ENCODE results near the gene EFR3B. TPM values are rescaled to one million over a fixed set of nuclear protein-coding genes. Genes with fewer than 3 reads are reported as not detected.

The EFR3B gene
- total and polyA plus RNA-seq, 2 of the 13 experiments (the other 11 are each of a cell fraction or from before 2014, with no cell fraction given), result 0.42 TPM

DNA sequence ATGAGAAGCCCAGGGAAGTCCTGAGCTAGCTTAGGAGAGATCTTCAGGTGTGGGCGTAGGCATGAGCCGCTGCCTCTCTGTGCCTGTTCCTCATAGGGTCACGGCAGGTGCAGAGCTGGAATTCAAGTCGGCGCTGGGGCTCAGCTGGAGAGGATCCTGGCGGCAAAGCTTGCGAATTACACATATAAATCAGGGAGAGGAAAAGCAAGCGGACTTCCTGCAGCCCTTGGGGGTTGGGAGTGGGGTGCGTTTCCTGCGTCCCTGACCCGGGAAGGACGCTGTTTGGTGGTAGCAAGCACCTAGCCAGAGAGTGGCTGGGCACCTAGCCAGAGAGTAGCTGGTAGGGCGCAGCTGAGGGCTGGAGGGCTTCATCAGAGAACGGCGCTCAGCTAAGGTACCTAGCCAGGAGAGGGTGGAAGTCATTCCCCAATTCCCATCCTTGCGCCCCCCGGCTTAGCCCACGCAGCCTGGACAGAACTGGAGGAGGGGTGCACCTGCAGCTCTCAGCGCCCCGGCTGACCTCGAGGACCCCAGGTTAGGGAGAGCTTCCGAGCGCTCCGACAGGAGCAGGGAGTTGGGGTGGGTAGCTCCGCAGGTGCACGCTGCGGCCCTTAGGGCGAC, 459 bp upstream of the EFR3B start (continued):
- TF ChIP-seq, protein P1, sequence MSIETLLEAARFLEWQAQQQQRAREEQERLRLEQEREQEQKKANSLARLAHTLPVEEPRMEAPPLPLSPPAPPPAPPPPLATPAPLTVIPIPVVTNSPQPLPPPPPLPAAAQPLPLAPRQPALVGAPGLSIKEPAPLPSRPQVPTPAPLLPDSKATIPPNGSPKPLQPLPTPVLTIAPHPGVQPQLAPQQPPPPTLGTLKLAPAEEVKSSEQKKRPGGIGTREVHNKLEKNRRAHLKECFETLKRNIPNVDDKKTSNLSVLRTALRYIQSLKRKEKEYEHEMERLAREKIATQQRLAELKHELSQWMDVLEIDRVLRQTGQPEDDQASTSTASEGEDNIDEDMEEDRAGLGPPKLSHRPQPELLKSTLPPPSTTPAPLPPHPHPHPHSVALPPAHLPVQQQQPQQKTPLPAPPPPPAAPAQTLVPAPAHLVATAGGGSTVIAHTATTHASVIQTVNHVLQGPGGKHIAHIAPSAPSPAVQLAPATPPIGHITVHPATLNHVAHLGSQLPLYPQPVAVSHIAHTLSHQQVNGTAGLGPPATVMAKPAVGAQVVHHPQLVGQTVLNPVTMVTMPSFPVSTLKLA (IDR thresholded peaks at IDR 0.05), result no peak
- no peak for TF ChIP-seq ZNF17 (CRISPR knock-in tag; IDR thresholded peaks at IDR 0.05)
- TF ChIP-seq ZNF441 (CRISPR knock-in tag; IDR thresholded peaks at IDR 0.05; ENCODE audit: borderline replicate concordance), result no peak
- no peak for TF ChIP-seq IKZF1 (IDR thresholded peaks at IDR 0.05)
- TF ChIP-seq, protein P2, sequence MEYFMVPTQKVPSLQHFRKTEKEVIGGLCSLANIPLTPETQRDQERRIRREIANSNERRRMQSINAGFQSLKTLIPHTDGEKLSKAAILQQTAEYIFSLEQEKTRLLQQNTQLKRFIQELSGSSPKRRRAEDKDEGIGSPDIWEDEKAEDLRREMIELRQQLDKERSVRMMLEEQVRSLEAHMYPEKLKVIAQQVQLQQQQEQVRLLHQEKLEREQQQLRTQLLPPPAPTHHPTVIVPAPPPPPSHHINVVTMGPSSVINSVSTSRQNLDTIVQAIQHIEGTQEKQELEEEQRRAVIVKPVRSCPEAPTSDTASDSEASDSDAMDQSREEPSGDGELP (IDR thresholded peaks at IDR 0.05; ENCODE audit: borderline replicate concordance, low read depth), result peak; percentile 71; the same call in 1 of the 2 replicates
- TF ChIP-seq, protein P3, sequence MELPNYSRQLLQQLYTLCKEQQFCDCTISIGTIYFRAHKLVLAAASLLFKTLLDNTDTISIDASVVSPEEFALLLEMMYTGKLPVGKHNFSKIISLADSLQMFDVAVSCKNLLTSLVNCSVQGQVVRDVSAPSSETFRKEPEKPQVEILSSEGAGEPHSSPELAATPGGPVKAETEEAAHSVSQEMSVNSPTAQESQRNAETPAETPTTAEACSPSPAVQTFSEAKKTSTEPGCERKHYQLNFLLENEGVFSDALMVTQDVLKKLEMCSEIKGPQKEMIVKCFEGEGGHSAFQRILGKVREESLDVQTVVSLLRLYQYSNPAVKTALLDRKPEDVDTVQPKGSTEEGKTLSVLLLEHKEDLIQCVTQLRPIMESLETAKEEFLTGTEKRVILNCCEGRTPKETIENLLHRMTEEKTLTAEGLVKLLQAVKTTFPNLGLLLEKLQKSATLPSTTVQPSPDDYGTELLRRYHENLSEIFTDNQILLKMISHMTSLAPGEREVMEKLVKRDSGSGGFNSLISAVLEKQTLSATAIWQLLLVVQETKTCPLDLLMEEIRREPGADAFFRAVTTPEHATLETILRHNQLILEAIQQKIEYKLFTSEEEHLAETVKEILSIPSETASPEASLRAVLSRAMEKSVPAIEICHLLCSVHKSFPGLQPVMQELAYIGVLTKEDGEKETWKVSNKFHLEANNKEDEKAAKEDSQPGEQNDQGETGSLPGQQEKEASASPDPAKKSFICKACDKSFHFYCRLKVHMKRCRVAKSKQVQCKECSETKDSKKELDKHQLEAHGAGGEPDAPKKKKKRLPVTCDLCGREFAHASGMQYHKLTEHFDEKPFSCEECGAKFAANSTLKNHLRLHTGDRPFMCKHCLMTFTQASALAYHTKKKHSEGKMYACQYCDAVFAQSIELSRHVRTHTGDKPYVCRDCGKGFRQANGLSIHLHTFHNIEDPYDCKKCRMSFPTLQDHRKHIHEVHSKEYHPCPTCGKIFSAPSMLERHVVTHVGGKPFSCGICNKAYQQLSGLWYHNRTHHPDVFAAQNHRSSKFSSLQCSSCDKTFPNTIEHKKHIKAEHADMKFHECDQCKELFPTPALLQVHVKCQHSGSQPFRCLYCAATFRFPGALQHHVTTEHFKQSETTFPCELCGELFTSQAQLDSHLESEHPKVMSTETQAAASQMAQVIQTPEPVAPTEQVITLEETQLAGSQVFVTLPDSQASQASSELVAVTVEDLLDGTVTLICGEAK (IDR thresholded peaks at IDR 0.05), result no peak
- TF ChIP-seq, protein P3 (CRISPR knock-in tag; IDR thresholded peaks at IDR 0.05), result no peak
- TF ChIP-seq, protein P4, sequence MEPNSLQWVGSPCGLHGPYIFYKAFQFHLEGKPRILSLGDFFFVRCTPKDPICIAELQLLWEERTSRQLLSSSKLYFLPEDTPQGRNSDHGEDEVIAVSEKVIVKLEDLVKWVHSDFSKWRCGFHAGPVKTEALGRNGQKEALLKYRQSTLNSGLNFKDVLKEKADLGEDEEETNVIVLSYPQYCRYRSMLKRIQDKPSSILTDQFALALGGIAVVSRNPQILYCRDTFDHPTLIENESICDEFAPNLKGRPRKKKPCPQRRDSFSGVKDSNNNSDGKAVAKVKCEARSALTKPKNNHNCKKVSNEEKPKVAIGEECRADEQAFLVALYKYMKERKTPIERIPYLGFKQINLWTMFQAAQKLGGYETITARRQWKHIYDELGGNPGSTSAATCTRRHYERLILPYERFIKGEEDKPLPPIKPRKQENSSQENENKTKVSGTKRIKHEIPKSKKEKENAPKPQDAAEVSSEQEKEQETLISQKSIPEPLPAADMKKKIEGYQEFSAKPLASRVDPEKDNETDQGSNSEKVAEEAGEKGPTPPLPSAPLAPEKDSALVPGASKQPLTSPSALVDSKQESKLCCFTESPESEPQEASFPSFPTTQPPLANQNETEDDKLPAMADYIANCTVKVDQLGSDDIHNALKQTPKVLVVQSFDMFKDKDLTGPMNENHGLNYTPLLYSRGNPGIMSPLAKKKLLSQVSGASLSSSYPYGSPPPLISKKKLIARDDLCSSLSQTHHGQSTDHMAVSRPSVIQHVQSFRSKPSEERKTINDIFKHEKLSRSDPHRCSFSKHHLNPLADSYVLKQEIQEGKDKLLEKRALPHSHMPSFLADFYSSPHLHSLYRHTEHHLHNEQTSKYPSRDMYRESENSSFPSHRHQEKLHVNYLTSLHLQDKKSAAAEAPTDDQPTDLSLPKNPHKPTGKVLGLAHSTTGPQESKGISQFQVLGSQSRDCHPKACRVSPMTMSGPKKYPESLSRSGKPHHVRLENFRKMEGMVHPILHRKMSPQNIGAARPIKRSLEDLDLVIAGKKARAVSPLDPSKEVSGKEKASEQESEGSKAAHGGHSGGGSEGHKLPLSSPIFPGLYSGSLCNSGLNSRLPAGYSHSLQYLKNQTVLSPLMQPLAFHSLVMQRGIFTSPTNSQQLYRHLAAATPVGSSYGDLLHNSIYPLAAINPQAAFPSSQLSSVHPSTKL (CRISPR knock-in tag; IDR thresholded peaks at IDR 0.05), result no peak
